ENCODE measurements around the gene KRTAP5-3. TPM values are rescaled to one million over a fixed set of nuclear protein-coding genes. Genes with fewer than 3 reads are reported as not detected.
A peak's percentile ranks its signal among the peaks of the same experiment; 100 is the strongest.
"Not testable (repeated sequence)": the region's sequence is repeated elsewhere in the genome, so short reads cannot be mapped to it uniquely, and the experiment has no call there.

Gene KRTAP5-3
- total RNA-seq, 1 donor from 2014 or later: not detected

GRCh38 chr11:1597994-1598380, 10.3 kb downstream of the KRTAP5-3 start, which contains the start of gene KRTAP5-2:
KRTAP5-2 (minus strand) TSS chr11:1598294; CDS start chr11:1598250, 44 bp downstream.
- Mint-ChIP-seq H3K4me3 (ENCODE audit: low read depth) (no peak within 1 kb of the TSS), H3K9me3 (ENCODE audit: low read depth) (no peaks in the 10 kb centered on the region), H3K27me3 (peaks cover 60% of the 10 kb centered on the region), H3K4me1 (ENCODE audit: low read depth) (no peaks in the 10 kb centered on the region), H3K36me3 (ENCODE audit: insufficient read depth) (peaks cover 4% of the 10 kb centered on the region), H3K27ac (no peak within 1 kb of the TSS)
- no peak for DNase-seq (ENCODE audit: low spot score, unreplicated experiment)
- no peak for TF ChIP-seq CTCF (IDR thresholded peaks at IDR 0.05; ENCODE audit: unreplicated experiment)

- peaks cover 4% of the 10 kb centered on the region for H3K36me3 Mint-ChIP-seq (ENCODE audit: insufficient read depth)
- no peaks in the 10 kb centered on the region for H3K4me1 Mint-ChIP-seq (ENCODE audit: low read depth)
- H3K9me3 Mint-ChIP-seq (ENCODE audit: low read depth): no peaks in the 10 kb centered on the region
- H3K27me3 Mint-ChIP-seq: peaks cover 63% of the 10 kb centered on the region
- TF ChIP-seq CTCF (IDR thresholded peaks at IDR 0.05; ENCODE audit: unreplicated experiment): no peak
- H3K4me3 Mint-ChIP-seq (ENCODE audit: low read depth): no peak overlapping the region
- H3K27ac Mint-ChIP-seq: no peak overlapping the region
- DNase-seq (ENCODE audit: low spot score, unreplicated experiment): no peak
Observed at GRCh38 chr11:1597331-1597993, 10.8 kb downstream of the KRTAP5-3 start.

- not testable (repeated sequence) for H3K9me3 Mint-ChIP-seq (ENCODE audit: low read depth); DNase-seq (ENCODE audit: low spot score, unreplicated experiment); H3K4me1 Mint-ChIP-seq (ENCODE audit: low read depth); H3K36me3 Mint-ChIP-seq (ENCODE audit: insufficient read depth); H3K4me3 Mint-ChIP-seq (ENCODE audit: low read depth)
- peaks cover 65% of the 10 kb centered on the region for H3K27me3 Mint-ChIP-seq
- peak overlapping the region; percentile 89 for H3K27ac Mint-ChIP-seq
Observed at GRCh38 chr11:1596576-1597121, 11.6 kb downstream of the KRTAP5-3 start.

- H3K9me3 Mint-ChIP-seq (ENCODE audit: low read depth); DNase-seq (ENCODE audit: low spot score, unreplicated experiment); H3K4me1 Mint-ChIP-seq (ENCODE audit: low read depth); H3K4me3 Mint-ChIP-seq (ENCODE audit: low read depth); H3K36me3 Mint-ChIP-seq (ENCODE audit: insufficient read depth): not testable (repeated sequence)
- peaks cover 65% of the 10 kb centered on the region for H3K27me3 Mint-ChIP-seq
- peak overlapping the region; percentile 89 for H3K27ac Mint-ChIP-seq
Observed at GRCh38 chr11:1595994-1596575, 12.2 kb downstream of the KRTAP5-3 start.

GRCh38 chr11:1592628-1593027, 15.6 kb downstream of the KRTAP5-3 start:
- no peaks in the 10 kb centered on the region for H3K9me3 Mint-ChIP-seq (ENCODE audit: low read depth)
- H3K4me1 Mint-ChIP-seq (ENCODE audit: low read depth): no peaks in the 10 kb centered on the region

More at GRCh38 chr11:1592628-1593027, 15.6 kb downstream of the KRTAP5-3 start:
- no peak for DNase-seq (ENCODE audit: low spot score, unreplicated experiment)
- Mint-ChIP-seq H3K4me3 (ENCODE audit: low read depth) (no peak overlapping the region), H3K27me3 (peaks cover 56% of the 10 kb centered on the region), H3K36me3 (ENCODE audit: insufficient read depth) (peaks cover 3% of the 10 kb centered on the region), H3K27ac (no peak overlapping the region)
- no peak for TF ChIP-seq CTCF (IDR thresholded peaks at IDR 0.05; ENCODE audit: unreplicated experiment)
